ENCODE measurements around the gene EPG5. TPM values are rescaled to one million over a fixed set of nuclear protein-coding genes. Genes with fewer than 3 reads are reported as not detected.

Gene EPG5
- total and polyA plus RNA-seq, 12 donors: 6.5 to 26.3 (median 20.4) TPM

DNA sequence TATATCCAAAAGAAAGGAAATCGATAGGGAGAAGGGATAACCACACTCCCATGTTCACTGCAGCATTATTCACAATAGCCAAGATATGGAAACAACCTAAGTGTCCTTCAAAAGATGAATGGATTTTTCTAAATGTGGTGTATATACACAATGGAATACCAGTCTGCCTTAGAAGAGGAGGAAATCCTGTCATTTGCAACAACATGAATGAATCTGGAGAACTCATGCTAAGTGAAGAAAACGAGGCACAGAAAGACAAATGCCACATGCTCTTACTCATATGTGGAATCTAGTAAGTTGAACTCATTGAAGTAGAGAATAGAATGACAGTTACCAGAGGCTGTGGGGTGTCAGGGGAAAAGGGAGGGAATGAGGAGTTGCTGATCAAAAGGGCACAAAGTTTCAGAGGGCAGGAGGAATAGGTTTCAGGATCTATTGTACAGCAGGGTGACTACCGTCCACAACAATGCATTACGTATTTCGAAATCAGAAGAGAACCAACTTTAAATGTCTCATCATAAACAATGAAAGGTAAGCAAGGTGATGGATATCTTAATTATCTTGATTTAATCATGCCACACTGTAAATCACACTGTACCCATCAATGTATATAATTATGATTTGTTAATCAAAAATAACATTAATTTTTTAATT, 95.6 kb downstream of the EPG5 start:
- DNase-seq (no peak), ATAC-seq (no peak)
- Histone ChIP-seq H3K4me3 (no peak overlapping the region), H3K9me3 (no peaks in the 10 kb centered on the region), H3K4me1 (peaks cover 0 to 5% (median 0%) of the 10 kb centered on the region in 9 donors), H3K27ac (no peak overlapping the region), H3K27me3 (no peaks in the 10 kb centered on the region), H3K36me3 (peaks cover 0 to 96% (median 16%) of the 10 kb centered on the region in 9 donors)
- TF ChIP-seq, protein P1, sequence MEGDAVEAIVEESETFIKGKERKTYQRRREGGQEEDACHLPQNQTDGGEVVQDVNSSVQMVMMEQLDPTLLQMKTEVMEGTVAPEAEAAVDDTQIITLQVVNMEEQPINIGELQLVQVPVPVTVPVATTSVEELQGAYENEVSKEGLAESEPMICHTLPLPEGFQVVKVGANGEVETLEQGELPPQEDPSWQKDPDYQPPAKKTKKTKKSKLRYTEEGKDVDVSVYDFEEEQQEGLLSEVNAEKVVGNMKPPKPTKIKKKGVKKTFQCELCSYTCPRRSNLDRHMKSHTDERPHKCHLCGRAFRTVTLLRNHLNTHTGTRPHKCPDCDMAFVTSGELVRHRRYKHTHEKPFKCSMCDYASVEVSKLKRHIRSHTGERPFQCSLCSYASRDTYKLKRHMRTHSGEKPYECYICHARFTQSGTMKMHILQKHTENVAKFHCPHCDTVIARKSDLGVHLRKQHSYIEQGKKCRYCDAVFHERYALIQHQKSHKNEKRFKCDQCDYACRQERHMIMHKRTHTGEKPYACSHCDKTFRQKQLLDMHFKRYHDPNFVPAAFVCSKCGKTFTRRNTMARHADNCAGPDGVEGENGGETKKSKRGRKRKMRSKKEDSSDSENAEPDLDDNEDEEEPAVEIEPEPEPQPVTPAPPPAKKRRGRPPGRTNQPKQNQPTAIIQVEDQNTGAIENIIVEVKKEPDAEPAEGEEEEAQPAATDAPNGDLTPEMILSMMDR (IDR thresholded peaks at IDR 0.05): no peak
- intact Hi-C loops (cut with DNase I): loop anchor here in 1 of 10 donors (10.0 kb wide), 1 partner anchor 207 kb away; no protein-coding TSS in a partner anchor
- WGBS, 2 donors: 74 to 84% methylated on average over 5 of the region's 5 CpGs

GRCh38 chr18:45870419-45870818, 96.7 kb downstream of the EPG5 start:
- DNase-seq: no peak
- no peak overlapping the region for H3K4me3 ChIP-seq
- no peaks in the 10 kb centered on the region for H3K9me3 ChIP-seq
- WGBS, 2 donors: 96% methylated on average over 7 of the region's 7 CpGs
- H3K27ac ChIP-seq: no peak overlapping the region
- intact Hi-C loops (cut with DNase I): loop anchor here in 1 of 10 donors (10.0 kb wide), 1 partner anchor 206 kb away; no protein-coding TSS in a partner anchor
- no peaks in the 10 kb centered on the region for H3K27me3 ChIP-seq
- peaks cover 0 to 5% (median 0%) of the 10 kb centered on the region in 9 donors for H3K4me1 ChIP-seq
- TF ChIP-seq, protein P1 (IDR thresholded peaks at IDR 0.05): no peak
- no peak for ATAC-seq
- H3K36me3 ChIP-seq: peaks cover 0 to 96% (median 21%) of the 10 kb centered on the region in 9 donors

- Histone ChIP-seq H3K27ac (no peak overlapping the region), H3K27me3 (no peaks in the 10 kb centered on the region), H3K36me3 (peaks cover 0 to 100% (median 42%) of the 10 kb centered on the region in 9 donors), H3K9me3 (no peaks in the 10 kb centered on the region), H3K4me3 (no peak overlapping the region), H3K4me1 (no peaks in the 10 kb centered on the region)
- TF ChIP-seq, protein P1 (IDR thresholded peaks at IDR 0.05): no peak
- intact Hi-C loops (cut with DNase I): no loop called here
- WGBS, 2 donors: 97 to 98% methylated on average over 5 of the region's 5 CpGs
- DNase-seq (no peak), ATAC-seq (no peak)
Measured at GRCh38 chr18:45865466-45865865, 101.7 kb downstream of the EPG5 start.

GRCh38 chr18:45864081-45864480, 103.0 kb downstream of the EPG5 start:
- Histone ChIP-seq H3K36me3 (peaks cover 0 to 100% (median 40%) of the 10 kb centered on the region in 9 donors), H3K27ac (no peak overlapping the region), H3K9me3 (no peaks in the 10 kb centered on the region), H3K27me3 (no peaks in the 10 kb centered on the region), H3K4me1 (no peaks in the 10 kb centered on the region), H3K4me3 (no peak overlapping the region)
- TF ChIP-seq, protein P1 (IDR thresholded peaks at IDR 0.05): no peak
- ATAC-seq (no peak), DNase-seq (no peak)
- intact Hi-C loops (cut with DNase I): no loop called here
- 98 to 99% methylated on average over 5 of the region's 5 CpGs for WGBS, 2 donors

All from heart right ventricle (tissue), 16 donors.